Measurements from ENCODE around the gene SLC38A7. TPM values are rescaled to one million over a fixed set of nuclear protein-coding genes. Genes with fewer than 3 reads are reported as not detected.
"Not testable (repeated sequence)": the region's sequence is repeated elsewhere in the genome, so short reads cannot be mapped to it uniquely, and the experiment has no call there.

Gene SLC38A7
- total RNA-seq, 2 experiments from 2014 or later: 5.5 to 12.0 TPM

- Histone ChIP-seq H3K79me2 (ENCODE audit: insufficient read depth, low read depth, low read length) (no peaks in the 10 kb centered on the region), H3K4me2 (ENCODE audit: low read length) (no peak overlapping the region), H3K4me1 (ENCODE audit: insufficient read depth, low read length, poor library complexity, severe bottlenecking) (no peaks in the 10 kb centered on the region), H3K27ac (ENCODE audit: low read depth, low read length, poor library complexity, severe bottlenecking) (no peak overlapping the region), H3K9me2 (ENCODE audit: insufficient read depth, low read length) (no peaks in the 10 kb centered on the region), H3K9me3 (ENCODE audit: low read length) (no peaks in the 10 kb centered on the region), H3K4me3 (ENCODE audit: low read depth, low read length, poor library complexity, severe bottlenecking) (no peak overlapping the region), H2AFZ (ENCODE audit: low read length) (no peak overlapping the region), H3K36me3 (ENCODE audit: insufficient read depth, low read length) (peaks cover 8% of the 10 kb centered on the region), H4K20me1 (ENCODE audit: insufficient read depth, low read length) (no peaks in the 10 kb centered on the region)
- no peak for TF ChIP-seq EZH2phosphoT487 (IDR thresholded peaks at IDR 0.05; ENCODE audit: borderline replicate concordance, low read depth, low read length)
- TF ChIP-seq, protein P1, sequence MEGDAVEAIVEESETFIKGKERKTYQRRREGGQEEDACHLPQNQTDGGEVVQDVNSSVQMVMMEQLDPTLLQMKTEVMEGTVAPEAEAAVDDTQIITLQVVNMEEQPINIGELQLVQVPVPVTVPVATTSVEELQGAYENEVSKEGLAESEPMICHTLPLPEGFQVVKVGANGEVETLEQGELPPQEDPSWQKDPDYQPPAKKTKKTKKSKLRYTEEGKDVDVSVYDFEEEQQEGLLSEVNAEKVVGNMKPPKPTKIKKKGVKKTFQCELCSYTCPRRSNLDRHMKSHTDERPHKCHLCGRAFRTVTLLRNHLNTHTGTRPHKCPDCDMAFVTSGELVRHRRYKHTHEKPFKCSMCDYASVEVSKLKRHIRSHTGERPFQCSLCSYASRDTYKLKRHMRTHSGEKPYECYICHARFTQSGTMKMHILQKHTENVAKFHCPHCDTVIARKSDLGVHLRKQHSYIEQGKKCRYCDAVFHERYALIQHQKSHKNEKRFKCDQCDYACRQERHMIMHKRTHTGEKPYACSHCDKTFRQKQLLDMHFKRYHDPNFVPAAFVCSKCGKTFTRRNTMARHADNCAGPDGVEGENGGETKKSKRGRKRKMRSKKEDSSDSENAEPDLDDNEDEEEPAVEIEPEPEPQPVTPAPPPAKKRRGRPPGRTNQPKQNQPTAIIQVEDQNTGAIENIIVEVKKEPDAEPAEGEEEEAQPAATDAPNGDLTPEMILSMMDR (conservative IDR thresholded peaks at IDR 0.05; ENCODE audit: low read length): no peak
- BruUV-seq (replicated peaks): no TSS peak
- intact Hi-C loops (cut with micrococcal nuclease; ENCODE audit: unreplicated experiment): no loop called here
- ChIA-PET CTCF (ENCODE audit: unreplicated experiment) (no interaction called here), POLR2A (interaction anchor here (1.0 kb wide), 1 partner anchor 58 kb away, joined by 3 read pairs; no protein-coding TSS in a partner anchor)
- peak; percentile 8 for DNase-seq (ENCODE audit: low spot score)
These were observed 14.6 kb upstream of the SLC38A7 start for GRCh38 chr16:58699151-58699550.

DNA sequence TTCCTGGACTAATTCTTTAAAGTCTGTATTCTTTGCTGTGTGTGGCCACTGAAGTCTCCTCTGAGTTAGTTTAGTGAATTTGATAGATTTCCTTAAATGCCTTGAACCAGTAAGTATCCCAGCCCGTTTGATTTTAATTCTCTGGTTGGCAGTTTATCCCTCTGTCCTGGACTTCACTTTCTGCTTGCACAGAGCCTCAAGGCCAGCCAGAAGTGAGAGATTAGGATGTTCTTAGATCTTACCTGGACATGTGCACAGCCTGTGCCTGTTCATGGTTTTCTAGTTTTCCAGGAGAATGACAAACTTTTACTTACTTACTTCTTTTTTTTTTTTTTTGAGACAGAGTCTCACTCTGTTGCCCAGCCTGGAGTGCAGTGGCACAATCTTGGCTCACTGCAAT lies 10.8 kb upstream of the SLC38A7 start:
- no peaks in the 10 kb centered on the region for H4K20me1 ChIP-seq (ENCODE audit: insufficient read depth, low read length)
- BruUV-seq (replicated peaks): no TSS peak
- no peaks in the 10 kb centered on the region for H3K79me2 ChIP-seq (ENCODE audit: insufficient read depth, low read depth, low read length)
- no peaks in the 10 kb centered on the region for H3K36me3 ChIP-seq (ENCODE audit: insufficient read depth, low read length)
- no peaks in the 10 kb centered on the region for H3K4me1 ChIP-seq (ENCODE audit: insufficient read depth, low read length, poor library complexity, severe bottlenecking)
- H2AFZ ChIP-seq (ENCODE audit: low read length): no peak overlapping the region
- H3K27ac ChIP-seq (ENCODE audit: low read depth, low read length, poor library complexity, severe bottlenecking): no peak overlapping the region
- no peak for TF ChIP-seq EZH2phosphoT487 (IDR thresholded peaks at IDR 0.05; ENCODE audit: borderline replicate concordance, low read depth, low read length)
- TF ChIP-seq, protein P1 (conservative IDR thresholded peaks at IDR 0.05; ENCODE audit: low read length): no peak
- no peaks in the 10 kb centered on the region for H3K9me2 ChIP-seq (ENCODE audit: insufficient read depth, low read length)
- H3K4me2 ChIP-seq (ENCODE audit: low read length): no peak overlapping the region
- H3K9me3 ChIP-seq (ENCODE audit: low read length): peaks cover 8% of the 10 kb centered on the region; the same call in 1 of the 2 replicates
- CTCF ChIA-PET (ENCODE audit: unreplicated experiment): no interaction called here
- intact Hi-C loops (cut with micrococcal nuclease; ENCODE audit: unreplicated experiment): no loop called here
- no peak overlapping the region for H3K4me3 ChIP-seq (ENCODE audit: low read depth, low read length, poor library complexity, severe bottlenecking)
- POLR2A ChIA-PET: interaction anchor here (0.7 to 1.6 kb wide), 2 partner anchors 18 to 36 kb away, joined by 3 to 4 read pairs; no protein-coding TSS in a partner anchor
- no peak for DNase-seq (ENCODE audit: low spot score)

DNA sequence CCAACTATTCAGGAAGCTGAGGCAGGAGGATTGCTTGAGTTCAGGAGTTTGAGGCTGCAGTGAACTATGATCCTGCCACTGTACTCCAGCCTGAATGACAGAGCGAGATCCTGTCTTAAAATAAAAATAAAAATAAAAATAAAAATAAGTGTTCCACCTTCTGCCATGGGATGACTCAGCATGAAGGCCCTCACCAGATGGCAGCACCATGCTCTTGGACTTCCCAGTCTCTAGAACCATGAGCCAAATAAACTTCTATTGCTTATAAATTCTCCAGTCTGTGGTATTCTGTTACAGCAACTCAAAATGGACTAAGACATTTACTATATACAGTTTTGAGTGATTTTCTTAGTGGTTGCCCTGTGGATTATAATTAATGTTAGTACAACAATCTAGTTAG lies 7.9 kb upstream of the SLC38A7 start:
- H3K4me2 ChIP-seq (ENCODE audit: low read length): no peak overlapping the region
- peaks cover 8% of the 10 kb centered on the region; the same call in 1 of the 2 replicates for H3K9me3 ChIP-seq (ENCODE audit: low read length)
- no peak for TF ChIP-seq EZH2phosphoT487 (IDR thresholded peaks at IDR 0.05; ENCODE audit: borderline replicate concordance, low read depth, low read length)
- TF ChIP-seq, protein P1 (conservative IDR thresholded peaks at IDR 0.05; ENCODE audit: low read length): no peak
- H4K20me1 ChIP-seq (ENCODE audit: insufficient read depth, low read length): no peaks in the 10 kb centered on the region
- no TSS peak for BruUV-seq (replicated peaks)
- no peak overlapping the region for H3K4me3 ChIP-seq (ENCODE audit: low read depth, low read length, poor library complexity, severe bottlenecking)
- ChIA-PET CTCF (ENCODE audit: unreplicated experiment) (no interaction called here), POLR2A (interaction anchor here (0.5 to 0.6 kb wide), 2 partner anchors 148 to 173 kb away, joined by 4 to 8 read pairs; no protein-coding TSS in a partner anchor)
- DNase-seq (ENCODE audit: low spot score): no peak
- no peaks in the 10 kb centered on the region for H3K4me1 ChIP-seq (ENCODE audit: insufficient read depth, low read length, poor library complexity, severe bottlenecking)
- H3K9me2 ChIP-seq (ENCODE audit: insufficient read depth, low read length): no peaks in the 10 kb centered on the region
- no peak overlapping the region for H2AFZ ChIP-seq (ENCODE audit: low read length)
- H3K79me2 ChIP-seq (ENCODE audit: insufficient read depth, low read depth, low read length): no peaks in the 10 kb centered on the region
- no peaks in the 10 kb centered on the region for H3K36me3 ChIP-seq (ENCODE audit: insufficient read depth, low read length)
- intact Hi-C loops (cut with micrococcal nuclease; ENCODE audit: unreplicated experiment): no loop called here
- no peak overlapping the region for H3K27ac ChIP-seq (ENCODE audit: low read depth, low read length, poor library complexity, severe bottlenecking)

DNA sequence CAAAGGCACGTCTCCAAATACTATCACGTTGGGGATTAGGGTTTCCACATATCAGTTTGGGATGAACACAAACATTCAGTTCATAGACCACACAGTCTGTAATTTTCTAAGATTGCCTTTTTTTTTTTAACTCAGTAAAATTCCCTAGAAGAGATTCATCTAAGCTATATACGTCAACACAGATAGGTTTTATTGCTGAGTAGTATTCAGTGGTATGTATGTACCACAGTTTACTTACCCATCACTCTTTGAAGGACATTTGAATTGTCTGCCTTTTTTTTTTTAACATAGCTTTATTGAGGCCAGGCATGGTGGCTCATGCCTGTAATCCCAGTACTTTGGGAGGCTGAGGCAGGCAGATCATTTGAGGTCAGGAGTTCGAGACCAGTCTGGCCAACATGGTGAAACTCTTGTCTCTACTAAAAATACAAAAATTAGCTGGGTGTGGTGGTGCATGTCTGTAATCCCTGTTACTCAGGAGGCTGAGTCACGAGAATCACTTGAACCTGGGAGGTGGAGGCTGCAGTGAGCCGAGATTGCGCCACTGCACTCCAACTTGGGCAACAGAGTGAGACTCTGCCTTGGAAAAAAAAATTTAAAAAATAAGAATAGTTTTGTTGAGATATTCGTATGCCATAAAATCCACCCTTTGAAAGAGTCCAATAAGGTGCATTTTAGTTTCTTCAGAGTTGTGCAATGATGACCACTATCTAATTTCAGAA lies 2.6 kb upstream of the SLC38A7 start:
- H2AFZ ChIP-seq (ENCODE audit: low read length); intact Hi-C loops (cut with micrococcal nuclease; ENCODE audit: unreplicated experiment); H3K4me3 ChIP-seq (ENCODE audit: low read depth, low read length, poor library complexity, severe bottlenecking); H3K9me3 ChIP-seq (ENCODE audit: low read length); H3K9me2 ChIP-seq (ENCODE audit: insufficient read depth, low read length); H3K36me3 ChIP-seq (ENCODE audit: insufficient read depth, low read length); H3K27ac ChIP-seq (ENCODE audit: low read depth, low read length, poor library complexity, severe bottlenecking); POLR2A ChIA-PET; CTCF ChIA-PET (ENCODE audit: unreplicated experiment); H3K4me2 ChIP-seq (ENCODE audit: low read length); H3K4me1 ChIP-seq (ENCODE audit: insufficient read depth, low read length, poor library complexity, severe bottlenecking); BruUV-seq (replicated peaks); H4K20me1 ChIP-seq (ENCODE audit: insufficient read depth, low read length); DNase-seq (ENCODE audit: low spot score); H3K79me2 ChIP-seq (ENCODE audit: insufficient read depth, low read depth, low read length): not testable (repeated sequence)
